GM18505 (cell line): ENCODE results near the gene SSU72.

Source experiments
- ATAC-seq: cut with Tn5 transposase; IDR thresholded peaks from one replicate; pipeline ENCODE4 v1.9.1; 2021; ENCODE audit not compliant: unreplicated experiment
- POLR2A ChIP-seq: IDR thresholded peaks from 4 replicates; pipeline ENCODE4 v1.6.1; 2011; ENCODE audit warnings: borderline replicate concordance; ENCODE audit not compliant: insufficient read depth, insufficient read length; ENCODE audit errors: extremely low read depth

The SSU72 gene

GRCh38 chr1:1554926-1555915 lies 19.4 kb downstream of the SSU72 start:
- TF ChIP-seq POLR2A: no peak
- ATAC-seq: no peak

GRCh38 chr1:1554550-1554925 lies 20.1 kb downstream of the SSU72 start:
- no peak for TF ChIP-seq POLR2A
- ATAC-seq: no peak

- TF ChIP-seq POLR2A: no peak
- ATAC-seq: no peak
Measured at GRCh38 chr1:1553821-1554494, 20.7 kb downstream of the SSU72 start.

GRCh38 chr1:1552263-1552639 lies 22.4 kb downstream of the SSU72 start:
- no peak for TF ChIP-seq POLR2A
- no peak for ATAC-seq

- no peak for TF ChIP-seq POLR2A
- no peak for ATAC-seq
Measured at GRCh38 chr1:1551524-1552262, 23.0 kb downstream of the SSU72 start.

- no peak for TF ChIP-seq POLR2A
- no peak for ATAC-seq
Measured at GRCh38 chr1:1550591-1551432, 23.9 kb downstream of the SSU72 start.

GRCh38 chr1:1550087-1550486 lies 24.6 kb downstream of the SSU72 start:
- no peak for ATAC-seq
- no peak for TF ChIP-seq POLR2A

GRCh38 chr1:1548591-1548990 lies 26.1 kb downstream of the SSU72 start:
- no peak for TF ChIP-seq POLR2A
- no peak for ATAC-seq

GRCh38 chr1:1547476-1547875 lies 27.2 kb downstream of the SSU72 start:
- no peak for ATAC-seq
- no peak for TF ChIP-seq POLR2A

- no peak for TF ChIP-seq POLR2A
- no peak for ATAC-seq
Measured at GRCh38 chr1:1547011-1547410, 27.7 kb downstream of the SSU72 start.

GRCh38 chr1:1545946-1546737 lies 28.5 kb downstream of the SSU72 start:
- no peak for TF ChIP-seq POLR2A
- no peak for ATAC-seq

- no peak for TF ChIP-seq POLR2A
- no peak for ATAC-seq
Measured at GRCh38 chr1:1544544-1544943, 30.1 kb downstream of the SSU72 start.
